ENCODE results near the gene HABP4. TPM values are rescaled to one million over a fixed set of nuclear protein-coding genes. Genes with fewer than 3 reads are reported as not detected.

HABP4 gene
- total RNA-seq, 4 donors from 2014 or later, result 42.8 to 50.0 (median 46.3) TPM

GRCh38 chr9:96460882-96461281, 10.9 kb downstream of the HABP4 start:
- no peaks in the 10 kb centered on the region for H3K9me3 ChIP-seq
- TF ChIP-seq, protein P1, sequence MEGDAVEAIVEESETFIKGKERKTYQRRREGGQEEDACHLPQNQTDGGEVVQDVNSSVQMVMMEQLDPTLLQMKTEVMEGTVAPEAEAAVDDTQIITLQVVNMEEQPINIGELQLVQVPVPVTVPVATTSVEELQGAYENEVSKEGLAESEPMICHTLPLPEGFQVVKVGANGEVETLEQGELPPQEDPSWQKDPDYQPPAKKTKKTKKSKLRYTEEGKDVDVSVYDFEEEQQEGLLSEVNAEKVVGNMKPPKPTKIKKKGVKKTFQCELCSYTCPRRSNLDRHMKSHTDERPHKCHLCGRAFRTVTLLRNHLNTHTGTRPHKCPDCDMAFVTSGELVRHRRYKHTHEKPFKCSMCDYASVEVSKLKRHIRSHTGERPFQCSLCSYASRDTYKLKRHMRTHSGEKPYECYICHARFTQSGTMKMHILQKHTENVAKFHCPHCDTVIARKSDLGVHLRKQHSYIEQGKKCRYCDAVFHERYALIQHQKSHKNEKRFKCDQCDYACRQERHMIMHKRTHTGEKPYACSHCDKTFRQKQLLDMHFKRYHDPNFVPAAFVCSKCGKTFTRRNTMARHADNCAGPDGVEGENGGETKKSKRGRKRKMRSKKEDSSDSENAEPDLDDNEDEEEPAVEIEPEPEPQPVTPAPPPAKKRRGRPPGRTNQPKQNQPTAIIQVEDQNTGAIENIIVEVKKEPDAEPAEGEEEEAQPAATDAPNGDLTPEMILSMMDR (IDR thresholded peaks at IDR 0.05), result no peak
- TF ChIP-seq EP300 (IDR thresholded peaks at IDR 0.05) (no peak), POLR2A (IDR thresholded peaks at IDR 0.05) (no peak)
- H3K4me1 ChIP-seq, result peaks cover 0 to 16% (median 0%) of the 10 kb centered on the region in 4 donors

DNA sequence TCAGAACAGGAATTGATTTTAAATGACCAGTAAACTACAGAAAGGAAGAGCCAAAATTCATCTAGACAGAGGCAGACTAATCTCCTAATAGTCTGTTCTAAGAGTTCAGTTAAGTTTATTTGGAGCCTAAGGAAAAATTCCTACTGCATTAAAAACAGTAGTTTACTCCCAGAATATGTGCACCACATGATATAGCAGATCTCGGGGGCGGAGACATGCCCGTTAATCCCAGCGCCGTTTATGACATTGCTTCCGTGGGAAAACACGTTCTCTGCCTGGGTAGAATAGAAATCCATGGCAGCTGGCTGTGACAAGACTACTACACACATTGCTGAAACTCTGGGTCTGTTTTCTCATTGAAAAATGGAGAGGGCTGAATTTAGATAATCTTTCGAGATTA, 11.4 kb downstream of the HABP4 start:
- WGBS, 2 donors, result 86 to 89% methylated on average over 8 of the region's 8 CpGs
- TF ChIP-seq, protein P1 (IDR thresholded peaks at IDR 0.05), result no peak
- TF ChIP-seq POLR2A (IDR thresholded peaks at IDR 0.05), result no peak
- no peak for TF ChIP-seq EP300 (IDR thresholded peaks at IDR 0.05)
- H3K4me3 ChIP-seq, result no peak overlapping the region

More at GRCh38 chr9:96460882-96461281, 10.9 kb downstream of the HABP4 start:
- Histone ChIP-seq H3K36me3 (peaks cover 0 to 55% (median 0%) of the 10 kb centered on the region in 3 donors), H3K4me3 (no peak overlapping the region), H3K27me3 (no peaks in the 10 kb centered on the region), H3K27ac (no peak overlapping the region)
- no peak for DNase-seq (ENCODE audit: low spot score in 2 of 2)

GRCh38 chr9:96462541-96462940, 12.6 kb downstream of the HABP4 start:
- H3K27ac ChIP-seq, result no peak overlapping the region
- 91 to 95% methylated on average over 6 of the region's 6 CpGs for WGBS, 2 donors
- H3K36me3 ChIP-seq, result peaks cover 0 to 70% (median 0%) of the 10 kb centered on the region in 3 donors
- no peak overlapping the region for H3K4me3 ChIP-seq
- TF ChIP-seq, protein P1 (IDR thresholded peaks at IDR 0.05), result no peak
- TF ChIP-seq POLR2A (IDR thresholded peaks at IDR 0.05) (no peak), EP300 (IDR thresholded peaks at IDR 0.05) (no peak)
- H3K9me3 ChIP-seq, result no peaks in the 10 kb centered on the region
- DNase-seq (ENCODE audit: low spot score in 2 of 2), result no peak
- H3K4me1 ChIP-seq, result peaks cover 0 to 9% (median 0%) of the 10 kb centered on the region in 4 donors
- no peaks in the 10 kb centered on the region for H3K27me3 ChIP-seq

More for the DNA sequence above, 11.4 kb downstream of the HABP4 start:
- Histone ChIP-seq H3K36me3 (peaks cover 0 to 59% (median 0%) of the 10 kb centered on the region in 3 donors), H3K4me1 (peaks cover 0 to 16% (median 0%) of the 10 kb centered on the region in 4 donors), H3K9me3 (no peaks in the 10 kb centered on the region), H3K27ac (no peak overlapping the region), H3K27me3 (no peaks in the 10 kb centered on the region)
- no peak for DNase-seq (ENCODE audit: low spot score in 2 of 2)

GRCh38 chr9:96464426-96464825, 14.5 kb downstream of the HABP4 start:
- Histone ChIP-seq H3K27ac (peak overlapping the region in 1 of 4 donors; percentile 16), H3K36me3 (peaks cover 0 to 77% (median 0%) of the 10 kb centered on the region in 3 donors)

DNA sequence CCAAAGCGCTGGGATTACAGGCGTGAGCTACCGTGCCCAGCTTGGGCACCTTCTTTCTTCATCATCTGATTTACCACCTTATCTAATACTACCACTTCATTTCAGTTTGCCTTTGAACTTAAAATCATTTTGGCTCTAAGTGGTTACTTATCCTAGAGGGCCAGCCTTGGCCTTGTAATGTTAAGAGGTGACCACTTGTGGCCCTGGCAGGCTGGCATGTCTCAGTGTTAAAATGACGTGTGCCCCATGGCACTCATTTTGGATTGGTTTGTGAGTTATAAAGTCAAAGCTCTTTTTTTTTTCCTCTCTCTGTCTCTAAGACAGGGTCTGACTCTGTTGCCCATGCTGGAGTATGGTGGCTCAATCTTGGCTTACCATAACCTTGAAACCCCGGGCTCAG, 17.8 kb downstream of the HABP4 start:
- no peak overlapping the region for H3K4me3 ChIP-seq
- no peak overlapping the region for H3K27ac ChIP-seq
- H3K4me1 ChIP-seq, result peaks cover 0 to 8% (median 0%) of the 10 kb centered on the region in 4 donors
- no peak for DNase-seq (ENCODE audit: low spot score in 2 of 2)
- WGBS, 2 donors, result 87 to 96% methylated on average over 5 of the region's 5 CpGs
- H3K27me3 ChIP-seq, result no peaks in the 10 kb centered on the region
- TF ChIP-seq POLR2A (IDR thresholded peaks at IDR 0.05) (no peak), EP300 (IDR thresholded peaks at IDR 0.05) (no peak)
- TF ChIP-seq, protein P1 (IDR thresholded peaks at IDR 0.05), result no peak
- no peaks in the 10 kb centered on the region for H3K9me3 ChIP-seq
- peaks cover 0 to 88% (median 0%) of the 10 kb centered on the region in 3 donors for H3K36me3 ChIP-seq

More at GRCh38 chr9:96464426-96464825, 14.5 kb downstream of the HABP4 start:
- Histone ChIP-seq H3K27me3 (no peaks in the 10 kb centered on the region), H3K4me3 (no peak overlapping the region), H3K9me3 (no peaks in the 10 kb centered on the region), H3K4me1 (peaks cover 0 to 8% (median 0%) of the 10 kb centered on the region in 4 donors)
- no peak for DNase-seq (ENCODE audit: low spot score in 2 of 2)
- WGBS, 2 donors, result 39 to 47% methylated on average over 6 of the region's 6 CpGs
- TF ChIP-seq, protein P1 (IDR thresholded peaks at IDR 0.05), result no peak
- TF ChIP-seq POLR2A (IDR thresholded peaks at IDR 0.05) (no peak), EP300 (IDR thresholded peaks at IDR 0.05) (no peak)
